HG03060 (cell line): Measurements from ENCODE around the gene RRAS2.
"Not testable (repeated sequence)": the region's sequence is repeated elsewhere in the genome, so short reads cannot be mapped to it uniquely, and the experiment has no call there.

Experiments
- ATAC-seq: cut with Tn5 transposase; IDR thresholded peaks from one replicate; pipeline ENCODE4 v1.9.1; 2021; ENCODE audit warnings: low read depth, moderate number of reproducible peaks; ENCODE audit not compliant: unreplicated experiment

The RRAS2 gene

DNA sequence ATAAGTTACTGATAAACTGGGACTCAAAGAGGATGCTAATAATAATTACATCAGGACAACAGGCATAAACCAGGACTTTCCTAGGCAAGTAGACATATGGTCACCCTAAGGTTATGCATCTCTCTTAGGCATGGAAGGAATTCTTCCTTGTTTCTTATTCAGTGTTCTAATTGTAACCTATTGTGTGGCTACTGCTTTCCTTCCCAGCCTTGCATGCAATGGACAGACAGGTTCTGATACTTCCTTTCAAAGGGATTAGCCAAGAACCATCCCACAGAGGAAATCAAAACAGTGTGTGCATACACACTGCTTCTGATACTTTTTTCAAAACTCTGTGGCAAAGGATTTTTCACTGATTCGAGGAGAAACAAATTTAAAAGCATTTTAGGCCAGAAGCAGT is 48.3 kb downstream of the RRAS2 start:
- ATAC-seq: no peak

DNA sequence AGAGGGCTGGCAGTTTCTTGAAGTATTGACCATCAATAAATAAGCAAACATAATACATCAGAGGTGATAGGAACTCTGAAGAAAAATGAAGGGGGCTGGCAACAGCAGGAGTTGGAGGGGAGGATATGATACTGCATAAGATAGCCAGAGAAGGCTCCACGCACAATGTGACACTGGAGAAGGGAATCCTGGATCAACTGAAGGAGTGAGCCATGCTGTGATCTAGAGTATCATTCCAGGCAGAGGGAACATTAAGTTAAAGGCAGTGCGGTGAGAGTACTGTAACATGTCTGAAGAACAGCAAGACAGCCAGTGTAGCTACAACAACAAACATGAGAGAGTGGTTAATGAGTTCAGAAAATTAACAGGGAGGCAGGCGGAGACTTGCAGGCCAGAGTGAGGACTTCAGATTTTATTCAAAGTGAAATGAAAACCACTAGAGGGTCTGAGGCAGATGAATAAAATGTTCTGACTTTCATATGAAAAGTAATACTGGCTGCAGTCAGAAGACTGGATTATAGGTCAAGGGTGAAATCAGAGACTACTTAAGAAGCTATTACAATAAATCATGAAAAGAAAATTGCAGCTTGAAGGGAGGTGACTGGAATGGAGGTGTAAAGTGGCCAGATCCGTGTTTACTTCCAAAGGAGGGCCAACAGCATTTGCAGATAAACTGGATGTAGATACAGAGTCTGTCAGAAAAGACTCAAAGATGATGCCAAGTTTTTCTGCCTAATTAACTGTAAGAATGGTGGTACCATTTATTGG is 49.4 kb downstream of the RRAS2 start:
- no peak for ATAC-seq

- ATAC-seq: peak; percentile 11
Measured at GRCh38 chr11:14308897-14309387, 50.0 kb downstream of the RRAS2 start.

GRCh38 chr11:14308114-14308896 is 50.7 kb downstream of the RRAS2 start:
- peak; percentile 40 for ATAC-seq

GRCh38 chr11:14306481-14306880 is 52.5 kb downstream of the RRAS2 start:
- ATAC-seq: no peak

DNA sequence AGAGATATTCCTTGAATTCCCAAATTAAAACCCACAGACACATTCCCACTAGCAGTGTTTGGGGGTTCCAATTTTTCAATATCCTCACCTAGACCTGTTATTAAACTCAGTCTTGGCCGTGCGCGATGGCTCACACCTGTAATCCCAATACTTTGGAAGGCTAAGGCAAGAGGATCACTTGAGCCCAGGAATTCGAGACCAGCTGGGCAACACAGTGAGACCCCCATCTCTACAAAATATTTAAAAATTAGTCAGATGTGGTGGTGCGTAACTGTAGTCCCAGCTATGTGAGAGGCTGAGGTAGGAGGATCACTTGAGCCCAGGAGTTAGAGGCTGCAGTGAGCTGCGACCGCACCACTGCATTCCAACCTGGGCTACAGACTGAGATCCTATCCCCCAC is 53.3 kb downstream of the RRAS2 start:
- ATAC-seq: no peak

DNA sequence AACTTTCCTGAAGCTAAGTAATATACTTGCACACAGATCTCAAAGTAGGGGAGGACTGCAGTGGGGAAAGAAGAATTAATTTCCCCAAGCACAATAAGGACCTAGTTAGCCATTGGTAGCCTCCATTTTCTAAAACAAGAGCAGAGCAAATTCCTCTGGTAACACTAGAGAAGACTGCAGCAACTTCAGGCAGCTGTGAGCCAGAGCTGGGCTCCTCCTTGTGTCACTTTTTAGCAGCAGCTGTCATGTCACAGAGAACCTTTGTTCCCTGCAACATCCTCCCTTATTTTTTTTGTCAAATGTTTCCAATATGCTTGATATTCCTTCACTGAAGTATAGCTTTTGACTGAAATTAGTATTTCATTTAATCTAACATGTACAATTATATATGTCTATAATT is 54.4 kb downstream of the RRAS2 start:
- ATAC-seq: no peak

GRCh38 chr11:14300661-14301304 is 58.2 kb downstream of the RRAS2 start:
- no peak for ATAC-seq

GRCh38 chr11:14299921-14300320 is 59.1 kb downstream of the RRAS2 start:
- ATAC-seq: no peak

DNA sequence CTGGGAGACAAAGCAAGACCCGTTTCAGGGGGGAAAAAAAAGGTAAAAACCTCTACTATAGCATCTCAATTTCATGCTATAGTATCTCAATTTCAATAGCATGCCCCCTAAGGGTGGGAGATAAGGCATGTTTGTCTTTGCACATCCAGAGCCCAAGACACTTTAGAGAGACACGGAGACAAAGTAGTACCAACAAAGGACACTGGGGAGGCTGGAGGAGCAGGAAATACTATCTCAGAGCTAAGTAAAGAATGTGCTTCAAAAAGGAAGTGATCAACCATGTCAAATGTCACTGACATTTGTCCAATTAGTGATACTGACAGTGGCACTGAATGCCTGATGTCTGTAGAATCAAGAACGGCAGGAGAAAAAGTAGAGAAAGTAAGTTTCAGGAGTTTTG is 68.6 kb downstream of the RRAS2 start:
- ATAC-seq: no peak

- no peak for ATAC-seq
Measured at GRCh38 chr11:14288189-14288935, 70.6 kb downstream of the RRAS2 start.

DNA sequence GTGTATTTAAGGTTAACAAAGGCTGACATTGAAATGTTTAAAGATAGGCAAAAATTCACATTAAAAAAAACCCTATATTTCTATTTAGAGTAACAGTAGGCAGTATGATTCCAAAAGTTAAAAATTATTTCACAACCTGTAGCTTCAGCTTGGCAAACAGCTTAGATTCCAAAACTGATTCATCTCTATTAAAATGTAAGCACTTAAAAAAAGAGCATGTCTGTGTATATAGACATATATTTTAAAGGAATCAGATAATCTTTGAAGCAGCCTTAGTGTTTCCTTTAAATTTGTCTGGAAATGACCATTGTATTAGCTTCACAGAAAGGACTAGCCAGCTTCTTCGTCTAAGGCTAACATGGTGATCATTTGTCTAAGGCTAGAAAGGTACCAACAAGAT is 80.1 kb downstream of the RRAS2 start:
- ATAC-seq: not testable (repeated sequence)

DNA sequence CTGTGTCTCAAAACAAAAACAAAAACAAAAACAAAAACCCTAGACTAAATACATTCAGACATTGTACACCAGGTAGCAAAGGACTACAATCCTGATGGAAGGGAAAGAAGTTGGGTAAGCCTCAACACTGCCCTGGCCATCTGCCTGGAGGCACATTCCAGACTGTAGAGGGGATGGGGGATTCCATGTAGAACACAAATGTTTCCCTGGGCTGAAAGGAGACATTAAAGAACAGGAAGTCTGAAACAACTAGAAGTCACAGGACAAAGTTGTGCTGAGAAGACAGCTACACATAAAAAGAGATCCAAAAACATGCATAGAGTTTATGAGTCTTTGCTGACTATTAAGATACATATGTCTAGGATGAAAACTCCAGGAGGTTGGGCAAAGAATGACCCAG is 83.9 kb downstream of the RRAS2 start:
- ATAC-seq: no peak

DNA sequence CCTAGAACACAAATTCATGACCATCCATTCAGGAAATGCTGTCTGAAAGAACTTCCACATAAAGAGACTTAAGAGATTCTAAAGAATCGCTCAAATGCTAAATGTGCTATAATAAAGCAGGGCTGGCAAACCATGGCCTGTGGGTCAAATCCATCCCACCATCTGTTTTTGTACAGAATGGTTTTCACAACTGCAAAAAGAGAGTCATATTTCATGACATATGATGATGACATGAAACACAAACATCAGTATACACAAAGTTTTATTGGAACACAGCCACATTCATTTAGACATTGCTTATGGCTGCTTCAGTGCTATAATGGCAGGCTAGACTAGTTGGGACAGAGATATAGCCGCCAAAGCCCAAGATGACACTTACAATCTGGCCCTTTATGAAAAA is 85.1 kb downstream of the RRAS2 start:
- ATAC-seq: no peak

DNA sequence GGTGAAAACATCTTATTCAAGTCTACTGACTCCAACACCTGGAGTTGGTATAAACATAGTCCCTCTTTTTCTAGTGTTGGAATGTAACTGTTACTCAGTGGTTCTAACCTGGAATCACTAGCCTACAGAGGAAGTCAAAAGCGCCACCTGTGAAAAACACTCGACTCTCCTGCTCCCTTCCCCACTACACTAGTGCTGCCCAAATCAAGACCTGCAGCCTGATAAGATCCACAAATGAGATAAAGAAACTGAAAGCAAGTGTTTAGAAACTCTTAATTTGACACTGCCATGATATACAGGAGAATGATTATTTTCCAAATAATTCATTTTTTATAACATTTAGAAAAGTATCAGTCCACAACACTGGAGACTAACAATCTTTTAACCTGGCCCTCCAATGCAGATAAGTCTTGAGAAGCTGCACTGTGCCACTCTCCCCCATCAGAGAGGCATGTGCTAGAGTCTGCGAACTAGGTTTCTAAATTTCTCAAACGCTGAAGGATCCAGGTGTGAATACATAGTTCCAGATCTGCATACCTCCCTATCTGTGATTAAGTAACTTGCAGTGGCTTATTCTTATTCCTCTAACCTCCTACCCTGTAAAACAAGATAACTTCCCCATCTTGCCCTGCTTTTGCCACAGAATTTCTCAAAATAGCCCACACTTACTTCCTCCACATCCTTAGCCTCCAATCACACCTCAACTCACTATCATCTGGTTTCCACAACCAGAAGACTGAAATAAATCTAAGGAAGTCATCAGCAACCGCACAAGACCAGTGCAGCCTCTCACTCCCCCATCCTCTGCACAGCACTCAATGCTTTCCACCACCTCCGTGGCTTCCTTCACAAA is 88.1 kb downstream of the RRAS2 start:
- ATAC-seq: peak; percentile 37

GRCh38 chr11:14269692-14270573 is 89.0 kb downstream of the RRAS2 start:
- no peak for ATAC-seq

DNA sequence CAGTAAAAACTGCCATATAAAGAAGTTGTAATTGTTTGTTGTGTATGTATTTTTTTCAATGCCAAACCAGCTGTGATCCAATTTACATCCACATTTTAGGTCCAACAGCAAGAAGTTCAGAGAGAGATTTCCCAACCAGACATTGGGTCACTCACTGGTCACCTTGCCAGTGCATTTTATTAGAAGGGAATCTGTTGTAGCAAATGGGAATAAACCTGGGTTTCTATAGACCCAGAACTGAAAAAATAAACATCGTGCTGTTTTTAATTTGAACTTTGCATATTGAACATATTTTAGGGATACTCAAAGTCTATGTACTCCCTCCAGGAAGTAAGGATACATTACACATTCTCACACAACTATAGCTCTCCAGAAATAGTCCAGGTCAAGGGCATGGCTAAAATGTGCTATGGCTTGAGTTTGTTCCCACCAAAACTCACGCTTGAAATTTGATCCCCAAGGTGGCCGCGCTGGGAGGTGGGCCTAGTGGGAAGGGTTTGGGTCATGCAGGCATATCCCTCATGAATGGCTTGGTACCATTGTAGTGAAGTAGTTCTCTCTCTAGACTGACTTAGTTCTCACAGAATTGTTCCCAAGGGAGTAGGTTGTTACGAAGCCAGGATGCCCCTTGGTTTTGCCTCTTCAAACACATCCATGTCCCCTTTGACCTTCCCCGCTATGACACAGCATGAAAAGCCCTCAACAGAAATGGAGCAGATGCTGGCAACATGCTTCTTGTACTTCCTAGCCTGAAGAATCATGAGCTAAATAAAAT is 90.9 kb downstream of the RRAS2 start:
- no peak for ATAC-seq

DNA sequence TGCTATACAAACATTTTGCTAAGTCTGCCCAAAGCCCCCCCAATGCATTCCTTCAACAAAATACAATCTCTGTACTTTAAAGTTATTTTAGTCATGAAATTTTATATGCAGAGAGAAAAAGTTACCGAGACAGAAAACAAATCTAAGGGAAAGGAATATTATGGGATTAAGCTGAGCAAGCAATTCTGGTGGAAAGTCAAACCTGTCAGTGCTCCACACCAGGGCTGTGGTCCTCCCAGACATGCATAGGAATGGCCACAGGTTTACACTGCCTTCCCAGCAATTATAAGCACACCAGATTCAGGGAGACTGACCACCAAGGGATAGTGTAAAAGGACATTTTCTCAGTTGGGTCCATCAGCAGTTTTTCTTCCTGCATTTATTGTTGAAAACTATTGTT is 92.4 kb downstream of the RRAS2 start:
- ATAC-seq: no peak
